Suprapubic skin (tissue), 4 donors: ENCODE results near the gene PSMD13. TPM values are rescaled to one million over a fixed set of nuclear protein-coding genes. Genes with fewer than 3 reads are reported as not detected.

Experiments
- DNase-seq, 2 donors: peaks; one replicate each; pipeline ENCODE4 v3.0.0-alpha.2; 2019; ENCODE audit warnings: low spot score in 2 of 2
- H3K27ac ChIP-seq: fragments of 200-600 bp; sonication (generic); one replicate; pipeline ENCODE4 v1.5.1; 2019
- H3K27me3 ChIP-seq: fragments of 200-600 bp; sonication (generic); one replicate; pipeline ENCODE4 v1.5.1; 2019
- H3K36me3 ChIP-seq: fragments of 200-600 bp; sonication (generic); one replicate; pipeline ENCODE4 v1.5.1; 2019
- H3K4me1 ChIP-seq: fragments of 200-600 bp; sonication (generic); one replicate; pipeline ENCODE4 v1.5.1; 2019
- H3K4me3 ChIP-seq: fragments of 200-600 bp; sonication (generic); one replicate; pipeline ENCODE4 v1.5.1; 2019; ENCODE audit warnings: mild to moderate bottlenecking
- H3K9me3 ChIP-seq: fragments of 200-600 bp; sonication (generic); one replicate; pipeline ENCODE4 v1.5.1; 2019
- CTCF ChIP-seq, 2 donors: fragments of 200-600 bp in 1 of 2; fragments of 450-650 bp in 1 of 2; sonication (generic) in 1 of 2; IDR thresholded peaks; one replicate each; pipeline ENCODE4 v1.5.1; 2016 to 2019; ENCODE audit warnings: antibody characterized with exemption in 2 of 2, mild to moderate bottlenecking in 1 of 2, moderate library complexity in 1 of 2
- EP300 ChIP-seq: sonication (generic); formaldehyde crosslinking; IDR thresholded peaks from one replicate; pipeline ENCODE4 v1.6.1; 2017; ENCODE audit warnings: antibody characterized with exemption
- POLR2A ChIP-seq, 2 donors: fragments of 450-650 bp; IDR thresholded peaks; one replicate each; pipeline ENCODE4 v1.6.1; 2017; ENCODE audit warnings: antibody characterized with exemption in 2 of 2, mild to moderate bottlenecking in 2 of 2, moderate library complexity in 2 of 2
- POLR2AphosphoS5 ChIP-seq, 3 donors: sonication (generic); formaldehyde crosslinking; IDR thresholded peaks; one replicate each; pipeline ENCODE4 v1.6.1; 2017; ENCODE audit warnings: antibody characterized with exemption in 3 of 3
- WGBS: methylation state at CpG from one replicate; pipeline ENCODE4 v1.1.5; 2018; 5-methylcytosine and 5-hydroxymethylcytosine counted together
- total RNA-seq, 4 donors: library from RNA; depleted of rRNA; stranded (reverse); fragments of >200 nt; gene quantifications; one replicate each; pipeline ENCODE4 v1.1.0, GENCODE V29; 2016

The PSMD13 gene
- total RNA-seq, 4 donors from 2014 or later: 70.3 to 97.8 (median 87.3) TPM

GRCh38 chr11:294780-295179 lies 58.0 kb downstream of the PSMD13 start:
- WGBS: 89% methylated on average over 12 of the region's 16 CpGs
- Histone ChIP-seq H3K4me3 (no peak overlapping the region), H3K9me3 (no peaks in the 10 kb centered on the region), H3K4me1 (peaks cover 14% of the 10 kb centered on the region), H3K27me3 (peaks cover 13% of the 10 kb centered on the region), H3K36me3 (peaks cover 7% of the 10 kb centered on the region), H3K27ac (no peak overlapping the region)
- DNase-seq: peak in 1 of 2 donors; percentile 59
- TF ChIP-seq POLR2AphosphoS5 (IDR thresholded peaks at IDR 0.05) (no peak), EP300 (no peak), POLR2A (IDR thresholded peaks at IDR 0.05) (no peak), CTCF (IDR thresholded peaks at IDR 0.05) (no peak)

DNA sequence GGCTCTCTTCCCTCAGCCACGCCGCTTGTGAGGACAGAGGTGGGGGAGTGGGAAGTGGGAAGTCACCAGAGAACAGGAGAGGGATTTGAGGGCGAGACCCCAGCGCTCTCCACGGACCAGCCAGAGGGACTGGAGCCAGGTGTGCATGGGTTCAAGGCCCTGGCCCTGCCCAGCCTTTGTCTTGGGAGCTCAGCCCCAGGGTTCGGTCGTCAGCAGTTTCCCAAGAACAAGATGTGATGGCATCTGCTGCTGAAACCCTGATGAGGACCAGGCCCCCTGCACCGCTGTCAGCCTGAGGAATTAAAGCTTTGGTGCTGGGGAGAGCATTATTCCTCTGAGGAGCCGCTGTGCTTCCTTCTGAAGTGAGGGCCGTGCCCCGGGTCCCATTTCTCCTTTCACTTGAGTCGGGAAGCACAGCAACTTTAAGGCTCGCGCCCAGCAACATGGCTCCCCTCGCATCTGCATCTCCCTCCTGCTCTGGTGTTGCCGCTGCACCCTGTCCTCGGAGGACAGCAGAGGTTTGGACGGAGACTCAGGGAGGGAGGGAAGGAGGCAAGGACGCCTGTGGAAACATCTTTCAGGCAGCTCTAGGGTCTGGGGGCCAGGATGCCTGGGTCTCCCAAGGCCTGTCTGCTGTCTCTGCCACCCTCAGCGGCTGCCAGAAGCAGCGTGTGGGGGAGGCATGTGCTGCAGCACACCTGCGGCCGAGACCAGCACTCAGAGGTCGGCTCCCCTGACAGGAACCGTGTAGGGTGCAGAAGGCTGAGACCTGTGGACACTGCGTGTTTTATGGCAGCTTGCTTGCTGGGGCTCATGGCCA lies 58.8 kb downstream of the PSMD13 start:
- Histone ChIP-seq H3K4me3 (no peak overlapping the region), H3K27me3 (peaks cover 17% of the 10 kb centered on the region), H3K27ac (no peak overlapping the region), H3K4me1 (peaks cover 13% of the 10 kb centered on the region), H3K9me3 (no peaks in the 10 kb centered on the region), H3K36me3 (peaks cover 7% of the 10 kb centered on the region)
- TF ChIP-seq CTCF (IDR thresholded peaks at IDR 0.05) (no peak), POLR2A (IDR thresholded peaks at IDR 0.05) (no peak), EP300 (no peak), POLR2AphosphoS5 (IDR thresholded peaks at IDR 0.05) (no peak)
- 85% methylated on average over 21 of the region's 26 CpGs for WGBS
- DNase-seq: peak in 1 of 2 donors; percentile 53

DNA sequence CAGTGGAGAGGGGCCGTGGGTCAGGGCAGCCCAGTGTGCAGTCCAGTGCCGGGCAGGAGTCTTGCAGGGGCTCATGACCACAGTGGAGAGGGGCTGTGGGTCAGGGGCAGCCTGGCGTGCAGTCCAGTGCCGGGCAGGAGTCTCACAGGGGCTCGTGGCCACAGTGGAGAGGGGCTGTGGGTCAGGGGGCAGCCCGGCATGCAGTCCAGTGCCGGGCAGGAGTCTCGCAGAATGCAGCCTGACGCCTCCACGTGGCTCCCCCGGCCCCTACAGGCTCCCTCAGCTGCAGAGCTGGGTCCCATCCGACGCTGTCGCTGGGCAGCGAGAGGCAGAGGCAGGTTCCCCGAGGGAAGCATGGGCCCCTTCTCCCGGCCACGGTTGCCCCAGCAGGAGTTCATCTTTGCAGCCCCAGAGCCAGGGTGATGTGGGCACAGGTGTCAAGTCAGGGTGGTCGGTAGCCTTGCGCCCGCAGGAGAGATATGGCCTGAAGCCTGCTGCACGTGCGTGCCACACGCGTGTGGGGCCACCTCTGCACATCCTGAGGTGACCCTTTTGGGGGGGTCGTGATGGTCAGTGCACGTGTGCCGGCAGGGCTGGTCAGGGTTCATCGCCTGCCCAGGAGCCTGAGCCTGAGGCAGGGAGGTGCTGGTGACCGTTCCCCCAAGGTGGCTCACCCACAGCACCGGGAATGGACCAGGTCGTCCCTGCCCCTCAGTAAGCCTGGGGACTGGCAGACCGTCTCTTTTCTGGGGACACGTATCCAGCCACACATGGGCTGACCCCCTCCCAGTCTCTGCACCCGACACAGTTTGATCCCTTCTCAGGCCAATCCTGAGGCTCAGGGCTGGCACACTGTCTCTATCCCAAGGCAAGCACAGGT lies 59.6 kb downstream of the PSMD13 start:
- peaks cover 7% of the 10 kb centered on the region for H3K36me3 ChIP-seq
- 86% methylated on average over 5 of the region's 35 CpGs for WGBS
- H3K4me1 ChIP-seq: peaks cover 13% of the 10 kb centered on the region
- no peak overlapping the region for H3K27ac ChIP-seq
- DNase-seq: peak in 1 of 2 donors; percentile 67
- H3K4me3 ChIP-seq: no peak overlapping the region
- no peak for TF ChIP-seq POLR2AphosphoS5 (IDR thresholded peaks at IDR 0.05)
- TF ChIP-seq CTCF (IDR thresholded peaks at IDR 0.05): no peak
- no peak for TF ChIP-seq EP300
- no peak for TF ChIP-seq POLR2A (IDR thresholded peaks at IDR 0.05)
- H3K9me3 ChIP-seq: no peaks in the 10 kb centered on the region
- peaks cover 17% of the 10 kb centered on the region for H3K27me3 ChIP-seq

GRCh38 chr11:297051-297585 lies 60.3 kb downstream of the PSMD13 start:
- TF ChIP-seq POLR2A (IDR thresholded peaks at IDR 0.05) (no peak), EP300 (no peak), POLR2AphosphoS5 (IDR thresholded peaks at IDR 0.05) (no peak), CTCF (IDR thresholded peaks at IDR 0.05) (no peak)
- Histone ChIP-seq H3K27ac (no peak overlapping the region), H3K27me3 (peaks cover 17% of the 10 kb centered on the region), H3K36me3 (peaks cover 7% of the 10 kb centered on the region), H3K4me3 (no peak overlapping the region), H3K4me1 (peaks cover 13% of the 10 kb centered on the region), H3K9me3 (no peaks in the 10 kb centered on the region)
- no peak for DNase-seq
- WGBS: 40% methylated on average over 9 of the region's 13 CpGs
